ENCODE data around the gene CSNK1G1.
"Not testable (repeated sequence)": the region's sequence is repeated elsewhere in the genome, so short reads cannot be mapped to it uniquely, and the experiment has no call there.

Gene CSNK1G1

DNA sequence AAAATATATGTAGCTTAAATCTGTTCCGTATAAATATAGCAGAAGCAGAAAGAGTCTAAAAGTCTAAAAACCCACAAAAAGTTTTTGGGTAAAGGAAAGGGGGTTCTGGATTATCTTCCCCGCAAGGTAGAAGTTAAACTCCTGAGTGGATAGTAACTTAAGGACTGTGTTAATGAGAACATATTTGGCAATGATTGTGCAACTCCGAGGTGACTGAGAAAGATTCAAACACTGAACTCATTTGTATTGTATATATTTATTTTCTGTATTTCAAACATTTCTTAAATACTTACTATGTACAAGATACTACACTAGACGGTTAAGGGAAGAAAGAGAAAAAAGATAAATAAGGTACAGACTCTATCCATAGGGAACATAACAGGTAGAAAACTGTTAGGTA lies 120.4 kb downstream of the CSNK1G1 start:
- DNase-seq, result no peak

DNA sequence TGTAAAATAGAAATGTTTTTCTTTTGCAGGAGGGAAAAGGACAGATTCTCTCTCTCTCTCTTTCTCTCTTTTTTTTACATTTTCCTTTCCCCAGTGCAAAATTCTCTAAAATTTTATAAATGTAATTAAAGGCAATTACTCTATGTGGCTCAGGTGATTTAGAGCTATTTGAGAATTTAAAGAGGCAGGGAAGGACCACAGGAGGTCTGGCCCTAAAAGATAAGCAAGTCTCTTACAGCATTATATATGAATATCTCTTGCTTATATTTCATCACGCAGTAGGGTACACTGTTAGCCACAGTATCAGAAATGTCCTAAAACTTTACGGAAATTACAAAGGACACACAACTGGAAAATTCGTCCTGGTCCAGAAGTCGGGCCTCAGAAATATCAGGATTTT lies 122.7 kb downstream of the CSNK1G1 start:
- DNase-seq, result no peak

DNA sequence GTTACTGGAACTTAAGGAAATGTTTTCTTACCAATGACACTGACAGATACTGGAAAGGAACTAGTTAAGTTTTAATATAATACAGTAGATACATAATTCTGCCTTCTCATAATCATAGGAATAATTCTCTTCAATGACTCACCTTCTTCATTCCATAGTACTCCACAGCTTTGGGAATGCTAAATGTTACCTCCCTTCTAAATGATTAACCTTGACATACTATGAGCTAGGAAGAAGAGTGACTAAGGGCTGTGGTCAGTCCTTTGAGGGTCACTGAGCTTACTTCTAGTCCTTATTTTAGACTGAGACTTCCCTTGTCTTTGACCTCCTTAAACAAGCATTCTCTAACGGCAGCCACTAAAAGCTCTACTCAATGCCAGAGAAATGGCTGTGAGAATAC lies 123.6 kb downstream of the CSNK1G1 start:
- no peak for DNase-seq

DNA sequence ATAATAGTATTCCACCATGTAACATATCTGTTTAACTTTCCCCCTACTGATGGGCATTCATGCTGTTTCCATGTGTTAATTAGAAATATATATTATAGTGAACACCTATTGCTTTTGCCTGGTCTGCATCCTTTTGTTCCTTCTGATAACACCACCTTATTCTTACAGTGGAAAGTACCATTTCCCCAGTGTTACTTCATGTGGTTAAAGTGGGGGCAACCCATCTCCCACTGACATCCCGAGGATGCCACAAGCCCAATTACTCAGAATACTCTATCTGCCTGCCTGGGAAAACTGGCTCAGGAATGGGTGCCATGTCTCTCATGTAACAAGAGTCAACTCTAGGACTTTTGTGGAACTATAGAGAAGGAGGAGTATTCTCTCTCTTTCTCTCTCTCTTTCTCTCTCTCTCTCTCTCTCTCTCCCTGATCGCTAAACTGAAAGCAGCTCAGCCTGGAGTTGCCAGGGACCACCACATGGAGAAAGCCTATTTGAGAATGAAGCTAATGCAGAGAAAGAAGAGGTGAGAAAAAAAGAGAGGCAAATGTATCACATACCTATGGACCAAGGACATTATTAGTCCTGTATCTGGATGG lies 126.7 kb downstream of the CSNK1G1 start:
- no peak for DNase-seq

DNA sequence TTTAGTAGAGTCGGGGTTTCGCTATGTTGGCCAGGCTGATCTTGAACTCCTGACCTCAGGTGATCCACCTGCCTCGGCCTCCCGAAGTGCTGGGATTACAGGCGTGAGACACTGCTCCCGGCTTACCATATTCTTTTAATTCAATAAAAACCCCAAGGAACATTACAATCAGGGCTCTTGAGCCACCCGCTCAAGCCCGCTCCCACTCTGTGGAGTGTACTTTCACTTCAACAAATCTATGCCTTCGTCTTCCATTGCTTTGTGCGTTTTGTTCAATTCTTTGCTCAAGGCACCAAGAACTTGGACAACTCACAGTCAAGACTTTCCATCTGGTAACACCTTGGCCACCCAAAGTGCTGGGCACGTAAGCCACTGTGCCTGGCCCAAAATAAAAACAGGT lies 130.2 kb downstream of the CSNK1G1 start:
- no peak for DNase-seq

DNA sequence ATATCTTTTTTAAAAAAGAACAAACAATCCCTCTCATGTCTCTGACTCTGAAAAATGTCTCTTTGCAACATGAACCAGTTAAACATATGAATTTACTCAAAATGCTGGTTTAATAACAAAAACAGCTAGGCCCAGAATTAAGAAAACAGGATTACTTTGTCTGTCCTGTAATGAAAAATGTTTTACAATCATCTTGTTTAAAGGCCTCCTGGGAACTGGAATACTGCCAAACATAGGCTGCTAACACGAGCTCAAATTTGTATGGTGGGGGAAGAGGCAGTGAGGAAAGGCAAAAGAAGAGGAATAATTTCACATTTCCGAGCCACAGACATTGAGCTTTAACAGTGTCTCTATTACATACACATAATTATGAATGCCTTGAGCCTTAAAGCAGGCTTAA lies 131.5 kb downstream of the CSNK1G1 start:
- DNase-seq, result peak; percentile 93

DNA sequence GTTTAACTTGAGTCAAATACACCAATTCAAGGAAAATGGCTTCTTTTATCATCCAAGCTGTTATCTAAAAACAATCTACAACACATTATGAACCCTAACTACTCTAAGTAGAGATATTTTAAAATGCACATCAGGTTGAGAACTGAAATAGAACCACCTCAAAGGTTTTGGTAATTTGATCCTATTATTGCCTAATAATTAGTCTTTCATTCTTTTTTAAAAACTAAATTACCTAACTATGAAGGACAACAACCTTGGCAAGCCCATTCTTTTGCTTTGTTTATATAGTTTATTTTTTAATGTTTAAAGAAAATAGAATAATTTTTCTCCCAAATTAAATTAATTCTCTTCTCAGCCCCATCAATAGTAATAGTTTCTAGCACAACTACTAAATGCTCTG lies 132.1 kb downstream of the CSNK1G1 start:
- peak; percentile 77 for DNase-seq

DNA sequence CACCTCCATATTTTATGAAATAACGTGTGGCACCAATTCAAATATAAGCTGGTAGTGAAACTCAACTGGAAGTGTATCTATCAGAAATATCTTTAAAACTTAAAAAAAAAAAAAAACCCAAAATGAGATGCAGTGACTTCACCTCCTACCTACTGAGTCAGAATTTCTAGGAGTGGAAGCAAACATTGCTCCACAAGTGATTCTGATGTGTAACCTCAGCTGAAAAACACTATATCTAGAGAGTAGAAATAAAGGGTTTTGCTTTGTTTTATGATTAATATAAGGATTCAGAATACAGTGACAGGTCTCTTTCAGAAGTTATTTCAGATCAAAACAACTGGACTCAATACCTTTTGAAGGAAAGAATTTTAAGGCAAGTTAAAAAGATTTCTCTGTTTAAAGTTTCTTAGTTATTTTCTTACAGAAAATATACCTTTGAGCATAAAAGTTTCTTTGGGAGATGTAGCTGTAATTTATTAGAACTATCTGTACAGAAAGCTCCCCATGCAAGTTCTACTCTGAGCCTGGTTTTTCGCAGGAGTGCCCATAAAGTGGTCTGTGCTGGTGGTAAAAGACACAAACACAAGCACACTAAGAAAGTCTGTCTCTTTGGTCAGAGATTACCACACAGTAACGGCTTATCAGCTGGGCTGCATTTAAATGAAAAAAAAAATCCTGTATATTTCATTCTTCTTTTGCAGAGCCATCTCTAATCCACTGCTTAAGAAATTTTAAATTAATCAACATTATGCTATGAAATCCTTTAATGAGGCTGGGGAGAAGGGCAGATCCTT lies 133.2 kb downstream of the CSNK1G1 start:
- DNase-seq, result no peak

DNA sequence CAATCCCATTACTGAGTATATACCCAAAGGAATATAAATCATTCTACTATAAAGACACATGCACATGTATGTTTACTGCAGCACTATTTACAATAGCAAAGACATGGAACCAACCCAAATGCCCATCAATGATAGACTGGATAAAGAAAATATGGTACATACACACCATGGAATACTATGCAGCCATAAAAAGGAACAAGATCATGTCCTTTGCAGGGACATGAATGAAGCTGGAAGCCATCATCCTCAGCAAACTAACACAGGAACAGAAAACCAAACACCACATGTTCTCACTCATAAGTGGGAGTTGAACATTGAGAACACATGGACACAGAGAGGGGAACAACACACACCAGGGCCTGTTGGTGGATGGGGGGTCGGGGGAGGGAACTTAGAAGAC lies 134.1 kb downstream of the CSNK1G1 start:
- DNase-seq, result not testable (repeated sequence)

DNA sequence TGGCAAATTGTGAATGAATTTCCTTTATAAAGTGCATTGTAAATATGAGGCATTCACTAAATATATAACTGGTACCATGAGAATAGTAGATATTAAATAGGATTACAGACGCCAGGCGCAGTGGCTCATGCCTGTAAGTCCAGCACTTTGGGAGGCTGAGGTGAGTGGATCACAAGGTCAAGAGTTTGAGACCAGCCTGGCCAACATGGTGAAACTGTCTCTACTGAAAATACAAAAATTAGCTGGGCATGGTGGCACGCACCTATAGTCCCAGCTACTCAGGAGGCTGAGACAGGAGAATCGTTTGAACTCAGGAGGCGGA lies 138.6 kb downstream of the CSNK1G1 start:
- not testable (repeated sequence) for DNase-seq

DNA sequence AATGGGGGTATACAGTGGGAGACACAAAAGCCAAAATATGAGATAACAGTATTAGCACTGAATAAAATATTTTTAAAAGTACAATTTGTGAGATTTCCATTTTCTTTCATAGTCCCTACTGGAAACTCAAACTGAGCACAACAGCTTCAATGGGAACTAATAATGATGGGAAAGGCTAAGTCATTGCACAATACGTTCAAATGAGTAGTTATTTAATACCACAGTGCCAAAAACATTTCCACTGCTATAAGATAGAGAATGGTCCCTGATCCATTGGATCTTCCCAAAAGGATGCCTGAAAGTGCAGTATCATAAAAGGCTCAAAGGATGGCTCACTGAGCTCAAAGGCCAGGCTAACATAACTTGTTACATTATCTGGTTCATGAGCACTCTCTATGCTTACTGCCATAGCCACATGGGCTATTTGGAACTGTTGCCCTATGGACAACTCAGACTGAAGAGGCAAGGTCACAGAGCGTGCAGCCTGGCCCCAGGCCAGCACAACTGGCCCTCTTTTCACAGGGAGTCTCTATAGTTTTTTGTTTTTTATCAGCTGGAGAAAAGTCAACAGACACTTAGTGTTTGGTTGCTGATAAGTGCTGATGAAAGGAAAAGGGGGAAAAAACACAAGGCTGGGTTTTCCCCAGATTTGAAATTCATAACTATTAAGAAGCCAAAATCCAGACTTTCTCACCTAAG lies 139.1 kb downstream of the CSNK1G1 start:
- DNase-seq, result peak; percentile 78

DNA sequence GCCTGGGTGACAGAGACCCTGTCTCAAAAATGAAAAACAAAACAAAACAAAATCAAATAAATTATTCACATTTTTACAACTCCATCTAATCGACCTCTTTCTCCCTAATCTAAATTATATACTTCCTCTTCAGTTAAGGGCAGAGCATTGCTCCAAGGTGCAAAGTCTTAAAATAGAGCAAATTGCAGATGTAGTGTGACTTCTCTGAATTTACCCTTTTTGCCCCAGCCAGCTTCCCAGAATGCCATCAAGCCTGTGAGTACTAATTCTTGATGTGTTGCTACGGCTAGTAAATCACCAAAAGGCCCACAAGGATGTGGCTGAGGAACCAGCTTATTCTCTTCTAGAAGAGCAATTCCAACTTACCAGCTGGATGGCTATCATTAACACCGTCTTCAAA lies 139.8 kb downstream of the CSNK1G1 start:
- no peak for DNase-seq

DNA sequence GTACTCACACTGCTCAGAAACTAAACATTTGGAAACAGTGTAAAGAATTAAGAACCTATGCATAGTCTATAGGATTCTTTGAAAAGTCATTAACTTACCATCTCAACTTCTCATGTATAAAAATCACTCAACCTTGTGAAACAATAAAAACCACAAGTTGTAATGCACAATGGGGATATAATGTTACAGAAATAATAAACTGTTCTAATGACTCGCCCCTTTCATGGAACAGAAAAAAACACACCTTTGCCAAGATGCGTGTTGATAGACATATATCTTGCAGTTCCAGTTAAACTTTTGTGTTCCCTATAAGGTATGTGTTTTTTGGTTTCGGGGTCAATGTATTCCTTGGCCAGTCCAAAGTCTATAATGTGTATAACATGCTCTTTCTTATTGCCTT lies 142.3 kb downstream of the CSNK1G1 start:
- no peak for DNase-seq

DNA sequence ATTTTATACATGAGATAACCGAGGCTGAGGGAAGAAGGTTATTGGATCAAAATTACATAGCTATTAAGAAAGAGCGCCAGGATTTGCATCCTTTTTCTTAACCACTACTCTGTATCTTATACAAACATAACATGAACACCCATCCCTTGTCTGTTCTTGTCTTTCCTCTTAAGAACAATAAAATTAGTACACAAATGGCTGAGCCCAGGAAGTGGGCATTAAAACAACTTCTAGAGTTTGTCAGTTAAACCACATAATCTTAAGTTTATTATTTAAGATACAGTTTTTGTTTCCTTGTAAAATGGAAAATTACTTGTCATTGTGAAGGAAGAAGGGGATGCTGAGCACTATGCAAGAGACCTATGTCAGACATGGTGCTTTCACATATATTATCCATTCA lies 144.3 kb downstream of the CSNK1G1 start:
- DNase-seq, result no peak

DNA sequence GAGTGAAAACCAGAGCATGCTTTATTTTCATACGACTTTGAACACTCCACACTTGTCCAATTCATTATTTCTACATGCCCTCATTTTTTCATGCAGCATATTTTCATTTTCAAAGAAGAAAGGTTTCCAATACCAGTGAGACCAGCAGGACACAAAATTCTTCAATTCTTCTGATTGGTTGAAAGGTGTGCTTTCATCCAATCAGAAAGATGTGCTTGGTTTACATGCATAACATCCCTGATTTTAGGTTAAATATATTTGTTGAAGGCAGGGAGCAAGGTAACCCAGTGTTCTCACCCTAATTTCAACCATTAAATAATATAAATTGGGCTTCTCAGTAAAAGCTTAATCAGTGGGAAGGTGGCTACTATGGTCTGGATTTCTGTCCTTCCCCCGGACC lies 145.6 kb downstream of the CSNK1G1 start:
- DNase-seq, result no peak

DNA sequence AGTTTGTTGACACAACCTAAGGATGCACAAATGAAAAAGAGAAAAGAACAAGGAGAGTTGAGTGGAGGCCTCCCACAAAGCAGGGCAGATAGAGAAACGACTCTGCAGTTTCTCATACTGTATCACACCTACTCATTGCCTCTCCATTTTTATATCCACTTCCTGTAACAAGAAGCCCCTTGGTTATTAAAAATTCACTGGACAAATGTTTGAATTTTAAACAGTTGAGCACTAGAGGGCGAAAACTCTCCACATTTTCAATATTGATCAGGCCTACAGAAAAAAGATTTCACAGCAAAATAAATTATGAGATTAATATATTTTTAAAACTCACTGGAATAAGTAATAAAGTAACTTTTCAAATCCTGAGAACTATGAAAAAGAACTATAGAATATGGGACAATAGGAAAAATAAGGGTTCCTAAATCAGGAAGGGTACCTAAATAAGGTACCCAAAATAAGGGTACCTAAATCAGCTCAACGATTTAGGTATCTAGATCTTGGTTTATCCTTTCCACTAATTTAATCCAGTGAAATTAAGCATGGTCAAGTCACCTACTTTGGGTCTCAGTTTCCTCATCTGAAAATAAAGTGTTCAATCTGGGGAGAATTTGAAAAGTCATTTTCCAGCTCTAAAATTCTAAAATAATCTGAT lies 146.2 kb downstream of the CSNK1G1 start:
- peak; percentile 74 for DNase-seq

DNA sequence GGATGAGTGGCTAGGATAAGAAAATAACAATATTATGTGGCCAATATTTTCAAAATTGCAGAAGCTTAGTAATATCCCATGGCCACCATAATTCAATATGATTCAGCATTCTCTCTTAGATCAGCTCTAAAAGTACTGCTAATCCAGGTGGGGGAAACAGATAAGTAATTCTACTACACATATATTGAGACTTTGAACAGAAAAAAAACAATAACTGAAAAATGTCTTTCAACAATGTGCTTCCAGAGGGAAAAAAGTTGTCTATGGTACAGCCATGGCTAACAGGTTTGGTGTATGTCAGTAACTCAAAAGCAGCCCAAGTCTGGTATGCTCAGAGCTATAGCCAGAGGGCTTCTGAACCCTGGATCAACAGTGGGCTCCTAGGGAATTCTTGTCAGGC lies 150.8 kb downstream of the CSNK1G1 start:
- no peak for DNase-seq

DNA sequence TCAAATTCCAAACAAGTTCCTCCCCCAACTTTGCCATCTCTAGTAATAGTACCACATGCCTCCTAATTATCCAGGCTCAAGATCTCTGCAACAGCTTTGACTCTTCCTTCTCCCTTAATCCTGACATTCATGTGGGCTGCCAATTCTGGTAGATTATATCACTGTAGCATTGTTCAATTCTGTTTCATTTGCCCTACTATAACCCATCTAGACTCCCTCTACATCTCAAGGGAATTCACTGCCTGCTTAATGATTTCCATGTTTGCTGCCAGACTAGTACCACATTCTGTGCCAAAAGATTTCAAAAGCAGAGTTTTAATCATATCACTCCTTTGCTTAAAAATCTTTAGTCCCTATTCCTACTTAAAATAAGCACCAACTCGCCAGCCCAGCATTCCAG lies 158.5 kb downstream of the CSNK1G1 start:
- DNase-seq, result no peak

DNA sequence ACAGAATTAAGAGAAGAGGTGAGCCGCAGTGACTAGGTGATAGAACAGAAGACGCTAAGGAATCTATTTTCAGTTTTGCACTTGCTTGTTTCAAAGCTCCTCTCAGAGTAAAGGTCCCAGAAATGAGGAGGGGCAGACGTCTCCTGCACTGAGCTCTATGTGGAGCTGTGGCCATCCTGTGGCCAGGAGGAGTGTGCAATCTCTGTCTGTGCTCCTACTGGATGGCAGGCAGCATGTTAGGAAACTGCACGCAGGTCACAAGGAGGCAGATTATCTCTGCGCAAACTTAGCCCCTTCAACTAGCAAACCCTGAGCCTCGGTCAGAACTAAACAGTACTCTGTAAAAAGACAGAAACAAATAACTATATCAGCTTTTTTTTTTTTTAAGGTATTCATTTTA lies 162.0 kb downstream of the CSNK1G1 start:
- DNase-seq, result no peak

DNA sequence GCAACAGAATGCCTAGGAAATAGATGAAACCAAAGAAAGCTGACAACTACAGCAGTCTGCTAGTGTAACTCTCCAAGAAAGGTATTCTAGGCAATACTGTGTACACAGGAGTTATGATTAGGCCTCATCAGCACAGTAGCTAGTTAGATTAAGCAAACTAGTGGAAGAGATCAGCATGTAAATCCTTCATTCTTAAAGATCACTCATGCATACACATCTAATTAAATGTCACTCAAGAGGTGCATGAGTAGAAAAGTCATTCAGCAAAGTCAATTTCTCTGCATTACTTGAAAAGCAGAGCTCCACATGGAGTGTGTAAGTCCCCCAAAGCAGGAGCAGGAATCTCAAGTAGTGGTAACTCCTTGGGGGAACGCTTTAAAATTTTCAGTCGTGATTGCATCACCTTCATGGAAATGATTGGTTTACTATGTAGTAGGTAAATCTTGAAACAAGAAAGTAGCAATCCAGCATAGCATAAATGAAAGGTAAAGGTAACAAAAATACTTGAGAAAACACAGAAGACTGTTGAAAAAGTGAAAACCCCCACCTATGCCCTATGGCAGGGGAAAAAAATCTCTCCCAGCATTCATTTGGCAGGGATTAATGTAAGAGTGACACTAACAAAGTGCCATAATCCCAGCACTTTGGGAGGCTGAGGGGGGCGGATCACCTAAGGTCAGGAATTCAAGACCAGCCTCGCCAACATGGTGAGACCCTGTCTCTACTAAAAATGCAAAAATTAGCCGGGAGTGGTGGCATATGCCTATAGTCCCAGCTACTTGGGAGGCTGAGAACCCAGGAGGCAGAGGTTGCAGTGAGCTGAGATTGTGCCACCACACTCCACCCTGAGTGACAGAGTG lies 163.8 kb downstream of the CSNK1G1 start:
- DNase-seq, result no peak

DNA sequence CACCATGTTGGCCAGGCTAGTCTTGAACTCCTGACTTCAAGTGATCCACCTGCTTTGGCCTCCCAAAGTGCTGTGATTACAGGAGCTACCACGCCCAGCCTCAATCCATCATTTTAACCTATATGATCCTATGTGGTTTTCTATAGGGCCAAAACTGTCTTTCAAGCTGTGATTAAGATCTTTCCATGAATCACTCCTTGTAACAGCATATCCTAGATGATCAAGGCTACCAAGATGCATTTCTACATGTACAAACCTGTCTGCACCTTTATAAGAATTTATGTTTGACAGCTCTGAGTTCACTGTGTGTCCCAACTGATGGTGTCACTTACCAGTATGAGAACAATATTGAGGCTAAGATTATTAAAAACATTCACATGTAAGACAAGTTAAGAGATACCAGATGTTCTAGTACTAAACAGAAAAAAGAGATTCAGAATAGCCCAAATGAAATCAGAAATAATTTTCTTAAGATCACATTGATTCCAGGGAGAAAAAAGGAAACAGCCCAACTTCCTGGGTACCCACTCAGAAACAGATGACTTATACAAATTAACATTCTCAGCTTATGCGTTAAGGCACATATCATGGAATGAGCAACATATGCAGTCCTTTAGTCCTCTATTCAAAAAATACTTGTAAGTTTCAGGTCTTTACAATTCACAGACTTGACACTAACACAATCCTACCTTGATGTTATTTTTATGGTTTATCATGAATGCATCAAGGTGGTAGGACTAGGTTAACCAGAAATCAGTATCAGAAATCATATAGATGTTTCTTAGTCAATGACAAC lies 168.4 kb downstream of the CSNK1G1 start:
- DNase-seq, result no peak

All from NCI-H1105 treated with DMSO at 0.1 percent for 48 hours (cell line).